Lung (tissue), 12 donors: Measurements from ENCODE around the gene RARG. TPM values are rescaled to one million over a fixed set of nuclear protein-coding genes. Genes with fewer than 3 reads are reported as not detected.

Experiments
- ATAC-seq: fragments of 200-7000 bp; cut with Tn5 transposase; one replicate; pipeline ENCODE4 v1.9.1; 2020; ENCODE audit warnings: moderate number of reproducible peaks; ENCODE audit not compliant: insufficient read depth, low FRiP score
- DNase-seq, 3 donors: peaks; one replicate each; pipeline ENCODE4 v3.0.0-alpha.2; 2013 to 2017
- H3K27ac ChIP-seq, 2 donors: one replicate each; pipeline ENCODE4 v1.5.1; 2013; ENCODE audit warnings: mild to moderate bottlenecking in 2 of 2, moderate library complexity in 2 of 2, control low read depth in 1 of 2, inconsistent platforms in 1 of 2, low read depth in 1 of 2, low read length in 1 of 2
- H3K27me3 ChIP-seq, 3 donors: one replicate each; pipeline ENCODE4 v1.5.1; 2013; ENCODE audit warnings: low read length in 2 of 3; ENCODE audit not compliant: control insufficient read depth in 3 of 3, insufficient read depth in 3 of 3
- H3K36me3 ChIP-seq, 4 donors: one replicate each; pipeline ENCODE4 v1.5.1; 2013; ENCODE audit warnings: low read length in 4 of 4, mild to moderate bottlenecking in 1 of 4, moderate library complexity in 1 of 4; ENCODE audit not compliant: control insufficient read depth in 4 of 4, insufficient read depth in 4 of 4
- H3K4me1 ChIP-seq, 5 donors: one replicate each; pipeline ENCODE4 v1.5.1; 2013; ENCODE audit warnings: low read length in 5 of 5, mild to moderate bottlenecking in 2 of 5, moderate library complexity in 1 of 5; ENCODE audit not compliant: control insufficient read depth in 5 of 5, insufficient read depth in 5 of 5
- H3K4me3 ChIP-seq: one replicate; pipeline ENCODE4 v1.5.1; 2013; ENCODE audit warnings: mild to moderate bottlenecking, control low read depth, moderate library complexity
- H3K9ac ChIP-seq, 2 donors: one replicate each; pipeline ENCODE4 v1.5.1; 2013; ENCODE audit warnings: low read length in 2 of 2, control low read depth in 1 of 2; ENCODE audit not compliant: insufficient read depth in 1 of 2
- H3K9me3 ChIP-seq, 4 donors: one replicate each; pipeline ENCODE4 v1.5.1; 2013; ENCODE audit warnings: low read length in 3 of 4, mild to moderate bottlenecking in 1 of 4, moderate library complexity in 1 of 4; ENCODE audit not compliant: control insufficient read depth in 4 of 4, insufficient read depth in 3 of 4
- CTCF ChIP-seq: IDR thresholded peaks from 2 replicates; pipeline ENCODE4 v1.5.1; 2012; ENCODE audit warnings: mild to moderate bottlenecking; ENCODE audit errors: control extremely low read depth, extremely low read depth
- WGBS, 2 donors: extraction: QIAGEN DNeasy Blood & Tissue Kit; methylation state at CpG; one replicate each; pipeline ENCODE4 v1.1.7; 2013; 5-methylcytosine and 5-hydroxymethylcytosine counted together
- polyA plus RNA-seq, 2 donors: library from polyadenylated mRNA; stranded (reverse); fragments of 200-250 nt; gene quantifications; one replicate each; pipeline ENCODE4 v1.2.1, GENCODE V29; 2013
- total RNA-seq, 2 donors: library from RNA; depleted of rRNA in 1 of 2; stranded (reverse); fragments of >200 nt in 1 of 2; gene quantifications; one replicate each; pipeline ENCODE4 v1.2.1, GENCODE V29; 2014 to 2021
- donor health status: control.
- donor health status: control.
- donor health status: Bipolar disorder and iron deficiency.
- donor health status: healthy.
- donor health status: DM: yes; HTN: yes; CAD: no.

Gene RARG
- total and polyA plus RNA-seq, 4 donors, result 12.0 to 29.7 (median 21.0) TPM

- no peaks in the 10 kb centered on the region for H3K9me3 ChIP-seq
- ATAC-seq (no peak), DNase-seq (no peak)
- H3K36me3 ChIP-seq, result peaks cover 0 to 7% (median 3%) of the 10 kb centered on the region in 4 donors
- H3K4me3 ChIP-seq, result no peak overlapping the region
- WGBS, 2 donors, result 92 to 95% methylated on average over 1 of the region's 1 CpG
- H3K9ac ChIP-seq, result no peak overlapping the region
- TF ChIP-seq CTCF, result no peak
- H3K4me1 ChIP-seq, result peaks cover 4 to 58% (median 31%) of the 10 kb centered on the region in 5 donors
- no peaks in the 10 kb centered on the region for H3K27me3 ChIP-seq
- no peak overlapping the region for H3K27ac ChIP-seq
These were observed 4.2 kb downstream of the RARG start for GRCh38 chr12:53227836-53228235.

GRCh38 chr12:53227341-53227740 is 4.7 kb downstream of the RARG start:
- Histone ChIP-seq H3K4me1 (peaks cover under 1 to 58% (median 31%) of the 10 kb centered on the region in 5 donors), H3K27me3 (no peaks in the 10 kb centered on the region), H3K4me3 (no peak overlapping the region), H3K9ac (no peak overlapping the region), H3K27ac (no peak overlapping the region), H3K36me3 (peaks cover 0 to 7% (median 3%) of the 10 kb centered on the region in 4 donors), H3K9me3 (no peaks in the 10 kb centered on the region)
- 97 to 98% methylated on average over 11 of the region's 11 CpGs for WGBS, 2 donors
- no peak for DNase-seq
- TF ChIP-seq CTCF, result no peak
- no peak for ATAC-seq

- H3K27me3 ChIP-seq, result no peaks in the 10 kb centered on the region
- H3K4me1 ChIP-seq, result peaks cover 0 to 62% (median 34%) of the 10 kb centered on the region in 5 donors
- H3K9ac ChIP-seq, result no peak overlapping the region
- peaks cover 0 to 7% (median 3%) of the 10 kb centered on the region in 4 donors for H3K36me3 ChIP-seq
- H3K4me3 ChIP-seq, result no peak overlapping the region
- H3K27ac ChIP-seq, result no peak overlapping the region
- WGBS, 2 donors, result 94 to 98% methylated on average over 4 of the region's 4 CpGs
- DNase-seq (no peak), ATAC-seq (no peak)
- TF ChIP-seq CTCF, result no peak
- no peaks in the 10 kb centered on the region for H3K9me3 ChIP-seq
These were observed 5.2 kb downstream of the RARG start for GRCh38 chr12:53226815-53227214.
